OCI-LY7 (cell line): ENCODE data around the gene DFFA. TPM values are rescaled to one million over a fixed set of nuclear protein-coding genes. Genes with fewer than 3 reads are reported as not detected.

ENCODE experiments used
- BruUV-seq: library from RNA; stranded (reverse); fragments of 400-500 nt; replicated peaks from 2 replicates; lab custom pipeline; 2021; lab: Mats Ljungman, UMichigan
- CTCF ChIA-PET: fragments of 300-600 bp; sonication (Branson Sonifier 250); formaldehyde crosslinking; loops from one replicate; lab custom pipeline; 2022; ENCODE audit warnings: antibody characterized with exemption; ENCODE audit not compliant: unreplicated experiment; lab: Charles Lee
- POLR2A ChIA-PET: fragments of 300-600 bp; sonication (Branson Sonifier 250); formaldehyde crosslinking; loops from one replicate; lab custom pipeline; 2022; ENCODE audit warnings: antibody characterized with exemption; lab: Charles Lee
- DNase-seq: peaks from one replicate; pipeline ENCODE4 v3.0.0-alpha.2; 2015; ENCODE audit warnings: low spot score
- H2AFZ ChIP-seq: fragments of 200-600 bp; sonication (generic), shearing (Covaris generic); 2 replicates; pipeline ENCODE4 v1.6.1; 2014; ENCODE audit warnings: mild to moderate bottlenecking, antibody characterized with exemption, low read length, moderate library complexity
- H3K27ac ChIP-seq: fragments of 200-600 bp; sonication (generic); 2 replicates; pipeline ENCODE4 v1.5.1; 2014; ENCODE audit warnings: mixed run types, low read depth, mild to moderate bottlenecking, moderate library complexity, low read length, inconsistent platforms; ENCODE audit not compliant: poor library complexity, severe bottlenecking
- H3K36me3 ChIP-seq: fragments of 200-600 bp; sonication (generic); 2 replicates; pipeline ENCODE4 v1.6.1; 2014; ENCODE audit warnings: mild to moderate bottlenecking, antibody characterized with exemption, low read length, moderate library complexity, mixed read lengths; ENCODE audit not compliant: insufficient read depth
- H3K4me1 ChIP-seq: fragments of 200-600 bp; sonication (generic); 2 replicates; pipeline ENCODE4 v1.5.1; 2014; ENCODE audit warnings: mild to moderate bottlenecking, low read length; ENCODE audit not compliant: insufficient read depth, poor library complexity, severe bottlenecking
- H3K4me2 ChIP-seq: fragments of 200-600 bp; sonication (generic); 2 replicates; pipeline ENCODE4 v1.6.1; 2014; ENCODE audit warnings: mild to moderate bottlenecking, low read length
- H3K4me3 ChIP-seq: fragments of 200-600 bp; sonication (generic); 2 replicates; pipeline ENCODE4 v1.5.1; 2014; ENCODE audit warnings: mild to moderate bottlenecking, low read depth, low read length; ENCODE audit not compliant: poor library complexity, severe bottlenecking
- H3K79me2 ChIP-seq: fragments of 200-600 bp; sonication (generic); 2 replicates; pipeline ENCODE4 v1.6.1; 2016; ENCODE audit warnings: low read depth, mild to moderate bottlenecking, low read length, moderate library complexity, mixed read lengths; ENCODE audit not compliant: insufficient read depth
- H3K9me2 ChIP-seq: fragments of 200-600 bp; sonication (generic); 2 replicates; pipeline ENCODE4 v1.6.1; 2016; ENCODE audit warnings: mild to moderate bottlenecking, low read length, mixed read lengths; ENCODE audit not compliant: insufficient read depth
- H3K9me3 ChIP-seq: fragments of 200-600 bp; sonication (generic); 2 replicates; pipeline ENCODE4 v1.6.1; 2014; ENCODE audit warnings: mild to moderate bottlenecking, mixed run types, low read length, mixed read lengths
- H4K20me1 ChIP-seq: fragments of 200-600 bp; sonication (generic); 2 replicates; pipeline ENCODE4 v1.6.1; 2014; ENCODE audit warnings: mild to moderate bottlenecking, antibody characterized with exemption, low read length, moderate library complexity, mixed read lengths; ENCODE audit not compliant: insufficient read depth
- EZH2phosphoT487 ChIP-seq: fragments of 200-600 bp; sonication (generic); IDR thresholded peaks from 2 replicates; pipeline ENCODE4 v1.6.1; 2018; ENCODE audit warnings: low read depth, borderline replicate concordance, mild to moderate bottlenecking, mixed run types, antibody characterized with exemption, low read length, moderate library complexity, mixed read lengths
- intact Hi-C: fragments of 100-400 bp; cut with micrococcal nuclease; formaldehyde crosslinking; loops from one replicate; pipeline ENCODE4 v1.10.0; 2022; ENCODE audit not compliant: unreplicated experiment
- total RNA-seq, 2 experiments: library from RNA; depleted of rRNA in 1 of 2; stranded (reverse); fragments of >200 nt in 1 of 2; shearing (Covaris generic) in 1 of 2; gene quantifications; 2 replicates each; pipeline ENCODE4 v1.2.3, GENCODE V29; 2014 to 2022
- TF ChIP-seq, protein P1 (sequence below): fragments of 200-600 bp; sonication (generic); conservative IDR thresholded peaks from 2 replicates; pipeline ENCODE4 v1.5.1; 2014; ENCODE audit warnings: mild to moderate bottlenecking, antibody characterized with exemption, low read length, moderate library complexity, mixed read lengths

DFFA gene
- total RNA-seq, 2 experiments from 2014 or later = 64.6 to 79.0 TPM

DNA sequence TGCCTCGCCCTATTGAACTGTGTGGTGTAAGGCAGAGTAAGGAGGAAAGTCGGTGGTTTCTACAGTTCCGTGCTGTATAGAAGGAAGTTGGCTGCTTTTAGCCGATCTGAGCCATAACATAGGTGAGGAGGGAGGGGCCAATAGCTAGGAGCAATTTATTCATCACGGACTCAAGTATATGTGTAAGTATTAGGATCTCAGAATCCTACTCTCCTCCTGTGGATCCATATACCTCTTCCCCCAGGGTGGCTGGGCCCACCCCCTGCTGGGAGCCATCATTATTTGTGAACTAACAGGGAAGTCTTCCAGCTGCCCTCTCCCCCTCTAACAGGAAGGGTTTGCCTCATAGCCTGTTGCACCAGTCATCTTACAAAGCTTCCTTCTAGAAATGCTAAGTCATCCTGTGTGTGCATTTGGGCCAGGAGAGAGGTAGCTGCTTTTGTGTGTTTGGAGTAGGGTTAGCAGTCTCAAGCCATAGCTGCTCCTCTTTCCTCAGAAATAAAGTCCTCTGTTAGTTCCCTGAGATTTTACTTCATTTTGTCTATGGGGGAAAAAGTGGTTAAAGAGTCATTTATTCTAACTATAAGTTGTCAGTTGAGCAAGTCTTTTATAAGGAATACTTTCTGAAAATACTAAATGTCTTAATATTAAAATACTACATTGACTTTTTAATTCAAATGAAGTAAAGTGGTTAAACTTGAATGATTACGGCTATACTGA is 57.0 kb downstream of the DFFA start:
- H3K4me2 ChIP-seq = no peak overlapping the region
- DNase-seq = no peak
- no peaks in the 10 kb centered on the region for H4K20me1 ChIP-seq
- POLR2A ChIA-PET = interaction anchor here (0.7 kb wide), 1 partner anchor 89 kb away, joined by 3 read pairs; no protein-coding TSS in a partner anchor
- no peak overlapping the region for H3K27ac ChIP-seq
- no peaks in the 10 kb centered on the region for H3K79me2 ChIP-seq
- H3K36me3 ChIP-seq = peaks cover 96% of the 10 kb centered on the region
- H3K4me3 ChIP-seq = no peak overlapping the region
- CTCF ChIA-PET = no interaction called here
- intact Hi-C loops = no loop called here
- no peak overlapping the region for H2AFZ ChIP-seq
- TF ChIP-seq EZH2phosphoT487 = no peak
- TF ChIP-seq, protein P1, sequence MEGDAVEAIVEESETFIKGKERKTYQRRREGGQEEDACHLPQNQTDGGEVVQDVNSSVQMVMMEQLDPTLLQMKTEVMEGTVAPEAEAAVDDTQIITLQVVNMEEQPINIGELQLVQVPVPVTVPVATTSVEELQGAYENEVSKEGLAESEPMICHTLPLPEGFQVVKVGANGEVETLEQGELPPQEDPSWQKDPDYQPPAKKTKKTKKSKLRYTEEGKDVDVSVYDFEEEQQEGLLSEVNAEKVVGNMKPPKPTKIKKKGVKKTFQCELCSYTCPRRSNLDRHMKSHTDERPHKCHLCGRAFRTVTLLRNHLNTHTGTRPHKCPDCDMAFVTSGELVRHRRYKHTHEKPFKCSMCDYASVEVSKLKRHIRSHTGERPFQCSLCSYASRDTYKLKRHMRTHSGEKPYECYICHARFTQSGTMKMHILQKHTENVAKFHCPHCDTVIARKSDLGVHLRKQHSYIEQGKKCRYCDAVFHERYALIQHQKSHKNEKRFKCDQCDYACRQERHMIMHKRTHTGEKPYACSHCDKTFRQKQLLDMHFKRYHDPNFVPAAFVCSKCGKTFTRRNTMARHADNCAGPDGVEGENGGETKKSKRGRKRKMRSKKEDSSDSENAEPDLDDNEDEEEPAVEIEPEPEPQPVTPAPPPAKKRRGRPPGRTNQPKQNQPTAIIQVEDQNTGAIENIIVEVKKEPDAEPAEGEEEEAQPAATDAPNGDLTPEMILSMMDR = no peak
- H3K4me1 ChIP-seq = no peaks in the 10 kb centered on the region
- no peaks in the 10 kb centered on the region for H3K9me3 ChIP-seq
- no peaks in the 10 kb centered on the region for H3K9me2 ChIP-seq
- BruUV-seq = no TSS peak

- Histone ChIP-seq H4K20me1 (no peaks in the 10 kb centered on the region), H3K9me3 (no peaks in the 10 kb centered on the region), H3K9me2 (no peaks in the 10 kb centered on the region), H2AFZ (no peak overlapping the region), H3K27ac (no peak overlapping the region), H3K4me1 (no peaks in the 10 kb centered on the region), H3K79me2 (no peaks in the 10 kb centered on the region), H3K4me2 (no peak overlapping the region), H3K36me3 (peaks cover 96% of the 10 kb centered on the region), H3K4me3 (no peak overlapping the region)
- intact Hi-C loops = no loop called here
- CTCF ChIA-PET = no interaction called here
- no peak for DNase-seq
- POLR2A ChIA-PET = no interaction called here
- TF ChIP-seq EZH2phosphoT487 = no peak
- TF ChIP-seq, protein P1 = no peak
- BruUV-seq = no TSS peak
Observed at GRCh38 chr1:10407201-10407600, 65.1 kb downstream of the DFFA start.

Other genes starting within 250 kb of the DFFA start
- gene PGD, start 73.5 kb downstream of the DFFA start, total RNA-seq (2014; rRNA removed; shearing (Covaris generic)) = 50.3 and 69.3 TPM in 2 replicates
- gene PGD, start 73.5 kb downstream of the DFFA start, total RNA-seq (2022) = 146 and 157 TPM in 2 replicates
- gene CENPS, start 42.1 kb downstream of the DFFA start, total RNA-seq (2014; rRNA removed; shearing (Covaris generic)) = 13.6 and 18.8 TPM in 2 replicates
- 18.4 and 18.8 TPM in 2 replicates for gene CENPS, start 42.1 kb downstream of the DFFA start, total RNA-seq (2022)
- 0.66 TPM in 1 of 2 replicates, not detected in the other for gene CORT, start 22.5 kb downstream of the DFFA start, total RNA-seq (2014; rRNA removed; shearing (Covaris generic))
- 1.3 TPM in 1 of 2 replicates, not detected in the other for gene CORT, start 22.5 kb downstream of the DFFA start, total RNA-seq (2022)
- 11.9 and 14.6 TPM in 2 replicates for gene PEX14, start 2.4 kb upstream of the DFFA start, total RNA-seq (2014; rRNA removed; shearing (Covaris generic))
- 23.8 and 24.3 TPM in 2 replicates for gene PEX14, start 2.4 kb upstream of the DFFA start, total RNA-seq (2022)